Measurements from ENCODE around the gene CCP110.

CCP110 gene

DNA sequence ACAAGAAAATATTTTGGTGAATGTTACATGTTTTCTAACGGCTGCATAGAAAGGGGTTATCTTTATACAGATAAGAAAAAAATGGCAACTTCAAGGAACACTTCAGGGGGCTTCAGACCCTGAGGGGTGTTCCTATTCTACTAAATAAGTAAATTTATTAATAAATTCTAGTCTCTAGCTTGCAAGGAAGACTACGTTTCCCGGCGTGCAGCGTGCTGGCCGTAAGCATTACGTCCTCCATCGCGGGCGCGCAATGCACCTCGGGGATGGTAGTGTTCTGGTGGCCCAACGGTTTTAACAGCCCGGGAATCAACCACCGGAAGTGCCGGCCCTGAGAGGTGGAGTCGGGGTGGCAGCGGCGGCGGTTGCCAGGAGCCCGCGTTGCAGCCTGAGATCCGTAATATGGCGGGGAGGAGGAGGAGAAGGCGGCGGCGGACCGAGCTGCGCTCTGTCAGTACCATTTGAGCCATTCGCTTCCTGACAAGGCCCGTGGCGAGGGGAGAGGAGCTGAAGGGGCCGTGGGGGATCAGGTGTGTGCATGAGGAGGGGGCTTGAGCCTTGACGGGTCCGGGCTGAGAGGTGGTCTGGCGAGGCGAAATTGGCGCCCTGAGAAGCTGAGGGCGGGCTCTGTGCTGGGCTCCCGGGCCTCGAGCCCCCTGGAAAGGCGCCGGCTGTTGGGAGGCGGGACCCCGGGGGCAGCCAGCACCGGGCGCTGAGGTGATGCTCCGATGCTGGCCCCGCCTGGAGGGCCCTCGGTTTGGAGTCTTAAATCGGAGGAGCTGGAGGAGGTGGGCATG is at the start of gene CCP110:
Gene CCP110 (plus strand): TSS at position 384 of the 797 bp plus-strand sequence. CDS start 3,940 bp downstream, outside the sequence.
- peak; percentile 90 to 92 for DNase-seq (ENCODE audit: low read depth in 2 of 2)

DNA sequence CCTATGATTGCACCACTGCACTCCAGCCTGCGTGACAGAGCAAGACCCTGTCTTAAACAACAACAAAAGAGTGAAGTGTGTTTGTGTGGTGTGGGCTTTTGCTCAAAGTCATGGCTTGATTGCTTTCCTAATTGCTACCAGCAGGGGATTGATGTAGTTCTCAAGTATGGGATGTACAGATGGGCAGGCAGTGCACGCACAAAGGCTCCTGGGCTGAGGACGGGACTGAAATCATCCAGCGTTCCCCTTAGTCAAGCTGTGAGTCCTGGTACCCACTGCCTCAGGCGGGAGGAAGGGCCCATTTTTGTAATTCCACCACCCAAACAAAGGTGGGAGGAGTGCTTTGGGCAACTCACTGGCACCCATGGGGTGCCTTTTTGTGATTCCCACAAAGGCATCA is 49.1 kb upstream of the CCP110 start:
- DNase-seq (ENCODE audit: low read depth in 2 of 2): no peak

GRCh38 chr16:19478505-19478904 is 45.2 kb upstream of the CCP110 start:
- no peak for DNase-seq (ENCODE audit: low read depth in 2 of 2)

- DNase-seq (ENCODE audit: low read depth in 2 of 2): no peak
These were observed 44.4 kb upstream of the CCP110 start for GRCh38 chr16:19479302-19479721.

- no peak for DNase-seq (ENCODE audit: low read depth in 2 of 2)
These were observed 42.4 kb upstream of the CCP110 start for GRCh38 chr16:19481296-19481695.

DNA sequence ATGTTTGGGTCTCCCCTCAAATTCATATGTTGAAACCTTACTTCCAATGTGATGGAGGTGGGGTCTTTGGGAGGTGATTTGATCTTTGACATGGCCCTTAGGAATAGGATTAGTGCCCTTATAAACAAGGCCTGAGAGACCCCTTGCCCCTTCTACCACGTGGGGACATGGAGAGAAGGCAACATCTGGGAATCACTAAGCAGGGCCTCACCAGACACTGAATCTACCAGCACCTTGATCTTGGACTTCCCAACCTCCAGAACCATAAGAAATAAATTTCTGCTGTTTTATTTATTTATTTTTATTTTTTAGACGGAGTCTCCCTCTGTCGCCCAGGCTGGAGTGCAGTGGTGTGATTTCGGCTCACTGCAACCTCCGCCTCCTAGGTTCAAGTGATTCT is 42.0 kb upstream of the CCP110 start:
- no peak for DNase-seq (ENCODE audit: low read depth in 2 of 2)

GRCh38 chr16:19482291-19482690 is 41.5 kb upstream of the CCP110 start:
- no peak for DNase-seq (ENCODE audit: low read depth in 2 of 2)

DNA sequence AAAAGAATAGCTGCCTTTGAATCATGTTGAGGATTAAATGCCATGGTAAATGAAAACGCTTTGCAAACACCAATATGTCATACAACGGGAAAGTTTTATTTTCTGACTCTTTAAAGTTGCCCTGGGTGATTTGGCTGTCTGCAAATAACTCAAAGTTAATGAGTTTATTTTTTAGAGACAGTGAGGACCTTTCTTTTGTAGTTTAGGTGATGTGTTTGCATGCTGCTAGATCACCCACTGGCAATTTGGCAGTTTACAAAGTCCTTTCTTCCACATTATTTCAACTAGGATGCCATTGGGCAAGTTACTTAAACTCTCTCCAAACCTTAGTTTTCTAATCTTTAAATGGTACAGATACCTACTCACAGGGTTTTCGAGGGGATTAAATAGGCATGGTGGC is 39.6 kb upstream of the CCP110 start:
- DNase-seq (ENCODE audit: low read depth in 2 of 2): no peak

- no peak for DNase-seq (ENCODE audit: low read depth in 2 of 2)
These were observed 38.1 kb upstream of the CCP110 start for GRCh38 chr16:19485611-19486010.

- no peak for DNase-seq (ENCODE audit: low read depth in 2 of 2)
These were observed 37.7 kb upstream of the CCP110 start for GRCh38 chr16:19486051-19486450.

DNA sequence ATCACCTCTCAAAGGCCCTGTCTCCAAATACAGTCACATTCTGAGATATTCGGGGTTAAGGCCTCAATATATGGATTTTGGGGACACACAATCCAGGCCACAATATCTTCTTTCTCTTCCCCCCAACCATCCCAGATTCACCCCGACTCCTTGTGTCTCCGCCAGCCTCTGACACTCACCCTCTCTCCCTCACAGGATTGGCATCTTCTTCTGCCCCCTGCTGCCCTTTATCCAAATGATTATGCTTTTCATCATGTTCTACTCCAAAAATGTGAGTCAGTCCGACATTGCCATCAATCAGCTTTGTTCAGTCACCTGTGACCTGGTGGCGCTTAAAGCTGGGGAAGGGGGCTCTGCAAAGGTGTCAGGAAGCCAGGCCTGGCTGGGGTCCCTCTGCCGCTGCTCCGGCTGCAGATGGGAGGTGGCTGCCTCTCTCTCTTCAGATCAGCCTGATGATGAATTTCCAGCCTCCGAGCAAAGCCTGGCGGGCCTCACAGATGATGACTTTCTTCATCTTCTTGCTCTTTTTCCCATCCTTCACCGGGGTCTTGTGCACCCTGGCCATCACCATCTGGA is 36.9 kb upstream of the CCP110 start:
- no peak for DNase-seq (ENCODE audit: low read depth in 2 of 2)

DNA sequence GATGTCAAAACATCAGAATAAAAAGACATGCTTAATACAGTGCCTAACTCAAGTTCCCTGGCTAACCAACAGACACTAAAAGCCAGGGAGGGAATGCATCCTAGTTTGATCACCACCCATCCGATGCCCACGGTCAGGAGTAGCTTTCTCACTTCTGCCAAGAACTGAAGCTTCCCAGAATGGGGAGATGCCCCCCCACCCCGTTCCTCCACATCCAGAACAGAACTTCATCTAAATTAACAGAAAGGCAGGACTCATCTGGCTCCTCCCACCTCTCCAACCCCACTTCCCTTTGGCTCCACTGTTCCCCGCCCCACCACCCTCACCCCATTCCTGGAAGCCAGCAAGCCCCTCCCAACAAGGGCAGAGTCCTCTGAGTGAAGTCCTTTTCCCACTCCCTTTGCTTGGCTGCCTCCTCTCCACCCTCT is 35.5 kb upstream of the CCP110 start:
- no peak for DNase-seq (ENCODE audit: low read depth in 2 of 2)

- no peak for DNase-seq (ENCODE audit: low read depth in 2 of 2)
These were observed 33.1 kb upstream of the CCP110 start for GRCh38 chr16:19490619-19491018.

DNA sequence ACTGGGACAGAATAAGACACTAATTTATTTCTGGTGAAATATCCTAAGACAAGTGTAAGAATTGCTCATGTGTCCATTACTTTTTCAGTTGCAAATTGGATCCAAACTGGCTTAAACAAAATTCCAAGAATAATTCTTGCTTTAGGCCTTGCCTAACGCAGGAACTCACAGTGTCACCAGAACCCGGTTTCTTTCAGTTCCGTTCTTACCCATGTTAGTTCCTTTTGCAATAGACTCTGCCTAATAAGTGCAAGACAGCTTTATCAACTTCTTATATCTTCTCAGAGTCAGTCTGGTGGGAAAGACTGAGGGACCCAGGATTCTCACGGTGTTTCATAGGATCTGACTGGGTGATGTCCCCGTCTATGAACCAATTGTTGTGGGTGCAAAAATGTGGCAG is 26.6 kb upstream of the CCP110 start:
- no peak for DNase-seq (ENCODE audit: low read depth in 2 of 2)

GRCh38 chr16:19499006-19499405 is 24.7 kb upstream of the CCP110 start:
- DNase-seq (ENCODE audit: low read depth in 2 of 2): no peak

GRCh38 chr16:19499481-19499880 is 24.3 kb upstream of the CCP110 start:
- DNase-seq (ENCODE audit: low read depth in 2 of 2): no peak

DNA sequence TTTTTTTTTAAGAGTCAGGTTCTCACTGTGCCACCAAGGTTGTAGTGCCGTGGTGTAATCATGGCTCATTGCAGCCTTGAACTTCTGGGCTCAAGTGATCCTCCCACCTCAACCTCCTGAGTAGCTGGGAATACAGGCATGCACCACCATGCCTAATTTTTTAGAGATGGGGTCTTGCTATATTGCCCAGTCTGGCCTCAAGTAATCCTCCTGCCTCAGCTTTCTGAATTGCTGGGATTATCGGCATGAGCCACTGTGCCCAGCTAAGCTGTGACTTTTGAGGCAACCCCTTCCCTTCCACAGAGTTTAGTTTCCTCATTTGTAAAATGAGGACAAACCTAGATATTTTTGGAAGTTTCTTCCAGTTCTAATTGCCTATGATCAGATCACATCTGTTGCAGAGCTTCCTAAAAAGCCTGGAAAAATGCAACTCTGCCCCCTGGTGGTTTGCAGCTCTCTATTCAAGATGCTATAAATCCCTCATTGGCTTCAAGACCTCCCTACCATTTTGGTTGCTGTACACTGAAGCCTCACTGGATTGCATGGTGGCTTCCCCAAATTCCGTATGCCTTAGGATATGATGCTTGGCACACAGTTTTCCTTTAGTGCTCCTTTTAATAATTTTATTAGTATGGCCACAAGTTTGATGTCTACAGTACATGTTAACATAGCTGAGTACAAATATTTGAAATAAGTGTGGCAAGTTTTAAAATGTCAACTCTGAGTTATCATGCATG is 21.2 kb upstream of the CCP110 start:
- DNase-seq (ENCODE audit: low read depth in 2 of 2): peak; percentile 52 to 53

- no peak for DNase-seq (ENCODE audit: low read depth in 2 of 2)
These were observed 20.2 kb upstream of the CCP110 start for GRCh38 chr16:19503461-19504075.

GRCh38 chr16:19505600-19506303 is 18.0 kb upstream of the CCP110 start:
- DNase-seq (ENCODE audit: low read depth in 2 of 2): no peak

DNA sequence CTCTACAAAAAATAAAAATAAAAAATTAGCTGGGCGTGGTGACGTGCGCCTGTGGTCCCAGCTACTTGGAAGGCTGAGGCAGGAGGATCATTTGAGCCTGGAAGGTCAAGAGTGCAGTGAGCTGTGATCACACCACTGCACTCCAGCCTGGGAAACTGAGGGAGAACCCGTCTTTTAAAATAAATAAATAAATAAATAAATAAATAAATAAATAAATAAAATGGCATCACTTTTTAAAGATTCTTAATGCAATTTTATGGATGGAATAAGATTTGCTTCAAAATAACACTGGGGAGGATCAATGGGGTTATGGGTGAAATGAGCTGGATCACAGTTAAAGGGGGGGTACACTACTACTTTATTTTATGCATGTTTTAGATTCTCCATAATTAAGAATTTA is 16.8 kb upstream of the CCP110 start:
- no peak for DNase-seq (ENCODE audit: low read depth in 2 of 2)

DNA sequence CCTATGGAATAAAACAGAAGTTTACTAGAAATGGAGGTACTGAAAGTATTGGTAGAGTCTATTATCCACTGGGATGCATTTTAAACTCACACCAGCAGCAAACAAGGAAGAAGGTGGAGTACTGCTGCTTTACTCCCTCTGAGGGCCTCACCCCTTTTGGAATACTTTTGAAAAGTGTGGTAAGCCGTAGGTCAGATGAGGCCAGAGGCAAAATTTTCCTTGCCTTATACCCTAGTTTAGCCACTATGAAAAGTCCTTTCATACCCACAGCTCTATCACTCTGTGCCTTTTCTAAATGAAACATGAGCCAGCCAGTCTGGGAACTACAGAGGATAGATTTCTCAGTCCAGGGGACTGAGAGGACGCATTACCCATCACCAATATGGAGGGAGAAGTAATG is 15.9 kb upstream of the CCP110 start:
- DNase-seq (ENCODE audit: low read depth in 2 of 2): no peak

GRCh38 chr16:19512297-19512696 is 11.4 kb upstream of the CCP110 start:
- DNase-seq (ENCODE audit: low read depth in 2 of 2): no peak

Measured in activated CD4-positive, alpha-beta T cell treated with anti-CD3 and anti-CD28 coated beads for 24 hours (primary cell).